Panc1 (cell line): ENCODE results near the gene CD163L1.

Experiments used
- POLR2AphosphoS5 ChIP-seq: IDR thresholded peaks from 2 replicates; pipeline ENCODE4 v1.6.1; 2012; ENCODE audit warnings: mild to moderate bottlenecking, low read depth, low read length, moderate library complexity
- SIN3A ChIP-seq: IDR thresholded peaks from 2 replicates; pipeline ENCODE4 v1.6.1; 2012; ENCODE audit warnings: low read depth, mild to moderate bottlenecking, low read length, moderate library complexity, borderline replicate concordance; ENCODE audit not compliant: insufficient read depth
- TF ChIP-seq, protein P1 (sequence below): fragments of 450-650 bp; IDR thresholded peaks from 2 replicates; pipeline ENCODE4 v1.5.1; 2017; ENCODE audit warnings: mild to moderate bottlenecking
- TF ChIP-seq, protein P2 (sequence below), 2 experiments: IDR thresholded peaks; 2 replicates each; pipeline ENCODE4 v1.6.1; 2011 to 2012; ENCODE audit warnings: low read depth in 2 of 2, control low read depth in 1 of 2, low read length in 1 of 2, mild to moderate bottlenecking in 1 of 2, moderate library complexity in 1 of 2; ENCODE audit not compliant: insufficient read depth in 1 of 2

DNA sequence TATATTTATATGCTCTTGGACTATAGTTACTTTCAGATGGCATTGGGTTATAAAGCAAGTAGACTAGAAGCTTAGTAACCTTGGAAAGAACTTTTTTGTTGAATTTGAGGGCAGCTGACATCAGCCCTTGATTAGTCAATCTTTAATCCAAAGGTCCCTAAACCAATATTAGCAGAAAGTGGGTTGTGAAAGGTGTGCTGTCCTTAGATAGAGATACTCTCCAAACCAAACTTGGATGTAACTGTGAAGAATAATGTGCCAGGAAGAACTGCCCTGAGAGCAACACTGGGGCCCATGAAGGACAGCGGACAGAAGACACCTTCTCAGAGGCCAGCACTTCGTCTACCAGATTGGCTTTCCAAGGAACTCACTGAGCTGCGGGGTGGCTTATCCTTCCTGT lies 49.1 kb upstream of the CD163L1 start:
- TF ChIP-seq, protein P1, sequence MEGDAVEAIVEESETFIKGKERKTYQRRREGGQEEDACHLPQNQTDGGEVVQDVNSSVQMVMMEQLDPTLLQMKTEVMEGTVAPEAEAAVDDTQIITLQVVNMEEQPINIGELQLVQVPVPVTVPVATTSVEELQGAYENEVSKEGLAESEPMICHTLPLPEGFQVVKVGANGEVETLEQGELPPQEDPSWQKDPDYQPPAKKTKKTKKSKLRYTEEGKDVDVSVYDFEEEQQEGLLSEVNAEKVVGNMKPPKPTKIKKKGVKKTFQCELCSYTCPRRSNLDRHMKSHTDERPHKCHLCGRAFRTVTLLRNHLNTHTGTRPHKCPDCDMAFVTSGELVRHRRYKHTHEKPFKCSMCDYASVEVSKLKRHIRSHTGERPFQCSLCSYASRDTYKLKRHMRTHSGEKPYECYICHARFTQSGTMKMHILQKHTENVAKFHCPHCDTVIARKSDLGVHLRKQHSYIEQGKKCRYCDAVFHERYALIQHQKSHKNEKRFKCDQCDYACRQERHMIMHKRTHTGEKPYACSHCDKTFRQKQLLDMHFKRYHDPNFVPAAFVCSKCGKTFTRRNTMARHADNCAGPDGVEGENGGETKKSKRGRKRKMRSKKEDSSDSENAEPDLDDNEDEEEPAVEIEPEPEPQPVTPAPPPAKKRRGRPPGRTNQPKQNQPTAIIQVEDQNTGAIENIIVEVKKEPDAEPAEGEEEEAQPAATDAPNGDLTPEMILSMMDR = no peak
- TF ChIP-seq POLR2AphosphoS5 (no peak), SIN3A (no peak)
- TF ChIP-seq, protein P2, sequence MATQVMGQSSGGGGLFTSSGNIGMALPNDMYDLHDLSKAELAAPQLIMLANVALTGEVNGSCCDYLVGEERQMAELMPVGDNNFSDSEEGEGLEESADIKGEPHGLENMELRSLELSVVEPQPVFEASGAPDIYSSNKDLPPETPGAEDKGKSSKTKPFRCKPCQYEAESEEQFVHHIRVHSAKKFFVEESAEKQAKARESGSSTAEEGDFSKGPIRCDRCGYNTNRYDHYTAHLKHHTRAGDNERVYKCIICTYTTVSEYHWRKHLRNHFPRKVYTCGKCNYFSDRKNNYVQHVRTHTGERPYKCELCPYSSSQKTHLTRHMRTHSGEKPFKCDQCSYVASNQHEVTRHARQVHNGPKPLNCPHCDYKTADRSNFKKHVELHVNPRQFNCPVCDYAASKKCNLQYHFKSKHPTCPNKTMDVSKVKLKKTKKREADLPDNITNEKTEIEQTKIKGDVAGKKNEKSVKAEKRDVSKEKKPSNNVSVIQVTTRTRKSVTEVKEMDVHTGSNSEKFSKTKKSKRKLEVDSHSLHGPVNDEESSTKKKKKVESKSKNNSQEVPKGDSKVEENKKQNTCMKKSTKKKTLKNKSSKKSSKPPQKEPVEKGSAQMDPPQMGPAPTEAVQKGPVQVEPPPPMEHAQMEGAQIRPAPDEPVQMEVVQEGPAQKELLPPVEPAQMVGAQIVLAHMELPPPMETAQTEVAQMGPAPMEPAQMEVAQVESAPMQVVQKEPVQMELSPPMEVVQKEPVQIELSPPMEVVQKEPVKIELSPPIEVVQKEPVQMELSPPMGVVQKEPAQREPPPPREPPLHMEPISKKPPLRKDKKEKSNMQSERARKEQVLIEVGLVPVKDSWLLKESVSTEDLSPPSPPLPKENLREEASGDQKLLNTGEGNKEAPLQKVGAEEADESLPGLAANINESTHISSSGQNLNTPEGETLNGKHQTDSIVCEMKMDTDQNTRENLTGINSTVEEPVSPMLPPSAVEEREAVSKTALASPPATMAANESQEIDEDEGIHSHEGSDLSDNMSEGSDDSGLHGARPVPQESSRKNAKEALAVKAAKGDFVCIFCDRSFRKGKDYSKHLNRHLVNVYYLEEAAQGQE (IDR thresholded peaks at IDR 0.05; ENCODE audit: insufficient read depth in 1 of 2, low read depth in 2 of 2, low read length in 1 of 2) = no peak
